ENCODE data around the gene RPS16.

DNA sequence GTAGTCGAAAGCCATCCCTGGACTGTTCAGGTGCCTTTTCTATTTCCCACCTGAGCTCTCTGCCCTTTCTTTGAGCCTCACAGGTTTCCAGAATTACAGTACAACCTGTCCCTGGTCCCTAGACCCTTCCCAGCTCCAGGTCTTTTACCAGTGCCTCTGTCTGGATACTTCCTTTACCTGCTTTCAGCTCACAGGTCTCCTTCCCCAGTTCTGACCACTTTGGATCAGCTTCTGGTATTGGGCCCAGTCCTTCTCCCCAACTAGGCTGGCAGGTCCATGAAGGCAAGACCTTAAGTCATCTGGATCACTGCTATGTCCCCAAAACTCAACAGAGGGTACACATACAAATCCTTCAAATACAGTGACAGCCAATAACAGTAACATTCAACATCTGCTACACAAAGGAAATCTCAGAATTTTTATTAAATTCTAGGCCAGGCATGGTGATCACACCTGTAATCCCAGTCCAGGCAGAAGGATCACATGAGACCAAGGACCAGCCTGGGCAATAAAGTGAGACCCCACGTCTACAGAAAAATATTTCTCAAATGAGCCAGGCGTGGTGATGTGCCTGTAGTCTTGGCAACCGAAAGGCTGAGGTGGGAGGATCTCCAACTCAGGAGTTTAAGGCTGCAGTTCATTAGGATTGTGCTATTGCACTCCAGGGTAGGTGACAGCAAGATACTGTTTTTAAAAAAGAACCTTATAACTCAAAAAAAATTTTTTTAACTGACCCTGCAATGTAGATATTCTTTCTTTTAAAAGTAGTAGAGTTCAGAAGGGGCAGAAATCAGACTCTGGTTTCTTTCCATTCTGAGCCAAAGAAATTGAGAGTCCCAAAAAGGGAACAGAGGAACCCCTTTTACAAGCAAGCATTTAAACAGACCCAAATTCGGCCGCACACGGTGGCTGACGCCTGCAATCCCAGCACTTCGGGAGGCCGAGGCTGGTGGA is 1.3 kb downstream of the RPS16 start:
- TF ChIP-seq CTCF (IDR thresholded peaks at IDR 0.05) = no peak
- TF ChIP-seq POLR2AphosphoS5 (IDR thresholded peaks at IDR 0.05; ENCODE audit: insufficient read depth in 1 of 2, low read depth in 1 of 2) = no peak

Data from vagina (tissue), 2 donors.